HG03045 (cell line): Measurements from ENCODE around the gene RAB20.
"Not testable (repeated sequence)": the region's sequence is repeated elsewhere in the genome, so short reads cannot be mapped to it uniquely, and the experiment has no call there.

ENCODE experiments used
- ATAC-seq: cut with Tn5 transposase; IDR thresholded peaks from one replicate; pipeline ENCODE4 v1.9.1; 2021; ENCODE audit warnings: mild to moderate bottlenecking, moderate library complexity; ENCODE audit not compliant: unreplicated experiment

RAB20 gene

GRCh38 chr13:110555601-110556223 lies 5.8 kb downstream of the RAB20 start:
- ATAC-seq, result no peak

DNA sequence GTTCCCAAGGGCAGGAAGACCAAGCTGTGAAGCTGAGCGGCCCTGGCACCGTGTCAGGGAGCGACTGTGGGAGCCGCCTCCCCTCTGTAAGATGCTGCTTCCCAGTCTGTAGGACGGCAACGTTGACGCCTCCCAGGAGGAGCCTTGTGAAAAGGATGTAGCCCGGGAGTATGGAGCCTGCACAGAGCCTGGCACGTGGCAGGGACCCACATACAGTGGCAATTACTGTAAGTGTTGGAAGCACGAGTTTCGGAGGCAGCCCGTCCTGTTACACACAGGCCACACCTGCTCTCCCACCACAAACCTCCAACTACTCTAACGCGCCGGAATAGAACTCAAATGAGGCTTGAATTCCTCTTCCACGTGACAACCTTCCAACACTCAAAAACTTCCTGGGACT lies 6.6 kb downstream of the RAB20 start:
- no peak for ATAC-seq

DNA sequence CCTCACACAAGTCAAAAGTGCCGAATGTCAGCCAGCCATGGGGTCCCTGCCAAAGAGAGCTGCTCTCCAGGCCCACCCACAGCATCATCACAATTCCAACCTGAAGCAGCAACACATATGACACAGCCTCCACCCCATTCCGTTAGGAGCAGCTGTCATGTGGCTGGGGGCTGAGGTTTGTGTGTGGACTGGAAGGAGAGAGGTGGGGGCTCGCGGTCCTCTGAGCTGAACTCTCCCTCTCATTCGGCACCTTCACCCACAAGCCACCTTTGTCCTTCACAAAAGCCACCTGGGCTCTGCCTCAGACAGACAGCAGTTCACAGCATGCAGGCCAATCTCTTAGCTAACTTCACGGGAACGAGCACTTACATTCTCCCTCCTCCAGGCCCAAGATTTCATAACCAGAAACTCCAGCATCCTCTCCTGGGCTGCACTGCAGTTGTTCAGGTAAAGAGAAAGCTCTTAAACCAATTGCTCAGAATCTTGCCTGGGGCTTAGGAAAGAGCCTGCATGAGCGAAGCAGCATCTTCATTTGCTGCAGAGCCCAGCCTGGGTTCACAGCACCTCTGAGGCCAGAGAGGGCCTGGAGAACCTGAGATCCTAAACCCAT lies 7.2 kb downstream of the RAB20 start:
- no peak for ATAC-seq

DNA sequence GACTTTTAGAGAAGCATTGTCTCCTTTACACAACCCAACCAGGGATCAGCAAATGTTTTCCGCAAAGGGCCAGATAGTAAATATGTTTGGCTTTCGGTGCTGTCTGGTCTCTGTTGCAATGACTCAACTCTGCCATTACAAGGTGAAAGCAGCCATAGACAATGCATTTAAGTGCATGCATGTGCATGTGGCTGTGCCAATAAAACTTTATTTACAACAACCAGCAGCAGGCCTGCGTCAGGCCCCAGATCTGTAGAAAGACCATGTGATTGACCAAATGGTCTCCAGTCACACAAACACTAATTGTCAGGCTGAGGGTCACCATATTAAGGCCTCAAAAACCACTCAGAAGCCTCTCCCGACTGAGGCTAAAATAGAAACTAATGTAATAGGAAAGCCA lies 8.1 kb downstream of the RAB20 start:
- ATAC-seq, result no peak

- ATAC-seq, result no peak
These were observed 8.8 kb downstream of the RAB20 start for GRCh38 chr13:110552767-110553166.

GRCh38 chr13:110551284-110551683 lies 10.2 kb downstream of the RAB20 start:
- no peak for ATAC-seq

- no peak for ATAC-seq
These were observed 11.7 kb downstream of the RAB20 start for GRCh38 chr13:110549795-110550160.

GRCh38 chr13:110548891-110549794 lies 12.4 kb downstream of the RAB20 start:
- no peak for ATAC-seq

- no peak for ATAC-seq
These were observed 14.6 kb downstream of the RAB20 start for GRCh38 chr13:110546926-110547325.

DNA sequence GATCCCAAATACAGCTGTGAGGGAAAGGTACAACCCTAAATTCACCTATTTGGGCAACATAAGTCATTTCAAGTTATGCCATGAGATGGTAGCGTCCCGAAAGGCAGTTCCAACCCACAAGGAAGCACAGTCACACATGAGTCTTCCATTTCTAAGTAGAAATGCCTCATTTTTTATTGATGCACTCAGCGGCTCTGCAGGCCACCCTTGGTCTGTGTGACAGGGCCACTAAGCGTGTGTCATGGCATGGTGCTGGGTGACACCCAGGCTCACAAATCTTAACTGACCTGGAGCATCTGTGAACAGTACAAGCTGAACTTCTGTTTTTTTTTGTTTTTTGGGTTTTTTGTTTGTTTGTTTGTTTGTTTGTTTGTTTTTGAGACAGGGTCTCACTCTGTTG lies 15.1 kb downstream of the RAB20 start:
- no peak for ATAC-seq

GRCh38 chr13:110542169-110542796 lies 19.2 kb downstream of the RAB20 start:
- no peak for ATAC-seq

- no peak for ATAC-seq
These were observed 20.0 kb downstream of the RAB20 start for GRCh38 chr13:110541526-110541920.

DNA sequence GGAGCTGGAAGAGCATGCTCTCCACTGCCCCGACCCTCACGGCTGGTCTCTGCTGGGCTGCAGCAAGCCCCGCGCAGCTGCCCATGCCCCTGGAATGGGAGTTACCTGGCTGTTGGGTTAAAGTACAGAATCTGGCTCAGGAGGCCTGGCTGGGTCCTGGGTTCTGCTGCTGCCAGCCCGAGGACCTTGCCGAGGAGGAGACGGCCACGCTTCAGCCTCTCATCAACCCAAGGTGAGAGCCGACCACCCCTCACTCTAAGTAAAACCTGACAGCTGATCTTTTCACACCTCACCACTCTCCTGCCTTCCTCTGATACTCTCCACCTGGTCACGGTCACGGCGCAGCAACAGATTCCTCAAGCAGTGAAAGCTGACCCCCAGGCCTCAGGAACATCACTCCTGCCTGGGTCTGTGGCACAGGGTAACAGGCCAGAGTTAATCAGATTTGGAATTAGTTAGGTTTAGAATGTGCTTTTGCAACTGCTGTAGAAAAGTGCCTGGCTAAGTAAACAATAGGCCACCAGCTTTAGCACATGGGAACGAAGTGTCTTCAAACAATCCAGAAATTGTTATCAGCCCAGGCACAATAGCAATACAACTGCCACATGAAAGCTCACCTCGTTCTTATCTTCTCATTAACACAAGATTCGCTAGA lies 20.5 kb downstream of the RAB20 start:
- ATAC-seq, result no peak

- ATAC-seq, result no peak
These were observed 21.6 kb downstream of the RAB20 start for GRCh38 chr13:110539894-110540293.

GRCh38 chr13:110538632-110539031 lies 22.9 kb downstream of the RAB20 start:
- no peak for ATAC-seq

DNA sequence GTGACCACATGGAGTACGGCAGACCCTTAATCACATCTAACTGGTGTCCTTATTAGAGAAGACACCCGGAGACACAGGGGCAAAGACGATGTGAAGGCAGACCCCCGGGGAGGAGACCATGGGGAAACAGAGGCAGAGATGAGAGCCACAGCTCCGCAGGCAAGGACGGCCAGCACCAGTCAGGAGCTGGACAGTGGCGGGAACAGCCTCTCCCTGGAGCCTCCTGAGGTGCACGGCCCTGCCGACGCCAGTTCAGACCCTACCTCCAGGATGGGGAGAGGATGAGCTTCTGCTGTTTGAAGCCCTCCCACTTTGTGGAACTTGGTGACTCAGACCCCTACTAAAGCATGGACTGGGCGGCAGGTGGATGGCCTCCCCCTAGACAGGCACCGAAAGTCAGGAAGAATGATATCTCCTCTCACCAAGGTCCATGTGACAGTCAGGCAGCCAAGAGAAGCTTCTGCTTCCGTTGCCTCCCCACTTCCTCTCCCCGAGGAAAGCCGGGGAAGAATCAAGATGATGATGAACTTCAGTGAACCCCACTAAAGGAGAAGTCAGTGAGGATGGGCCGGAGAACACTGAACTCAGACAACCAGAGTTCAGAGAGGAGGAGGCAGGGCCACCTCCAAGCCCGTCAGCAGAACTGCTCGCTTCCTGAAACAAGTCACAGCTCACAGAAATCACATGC lies 25.4 kb downstream of the RAB20 start:
- ATAC-seq, result no peak

DNA sequence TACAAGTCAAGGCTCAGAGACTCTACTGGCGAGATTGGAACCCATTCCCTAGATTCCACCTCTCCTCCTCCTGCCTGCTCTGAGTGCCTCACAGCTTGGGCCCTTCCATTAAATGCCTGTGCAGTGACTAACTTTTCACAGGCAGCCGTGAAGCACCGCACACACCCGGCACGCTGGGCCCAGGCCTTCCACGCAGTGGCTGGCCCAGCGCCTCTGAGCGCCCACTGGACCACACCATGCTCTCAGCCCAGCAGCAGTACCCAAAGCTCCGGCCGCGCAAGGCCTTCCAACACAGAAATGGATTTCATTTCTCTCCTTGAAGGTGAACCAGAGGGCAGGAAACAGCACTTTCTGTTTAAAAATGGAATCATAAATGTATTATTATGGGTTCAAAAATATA lies 26.0 kb downstream of the RAB20 start:
- no peak for ATAC-seq

DNA sequence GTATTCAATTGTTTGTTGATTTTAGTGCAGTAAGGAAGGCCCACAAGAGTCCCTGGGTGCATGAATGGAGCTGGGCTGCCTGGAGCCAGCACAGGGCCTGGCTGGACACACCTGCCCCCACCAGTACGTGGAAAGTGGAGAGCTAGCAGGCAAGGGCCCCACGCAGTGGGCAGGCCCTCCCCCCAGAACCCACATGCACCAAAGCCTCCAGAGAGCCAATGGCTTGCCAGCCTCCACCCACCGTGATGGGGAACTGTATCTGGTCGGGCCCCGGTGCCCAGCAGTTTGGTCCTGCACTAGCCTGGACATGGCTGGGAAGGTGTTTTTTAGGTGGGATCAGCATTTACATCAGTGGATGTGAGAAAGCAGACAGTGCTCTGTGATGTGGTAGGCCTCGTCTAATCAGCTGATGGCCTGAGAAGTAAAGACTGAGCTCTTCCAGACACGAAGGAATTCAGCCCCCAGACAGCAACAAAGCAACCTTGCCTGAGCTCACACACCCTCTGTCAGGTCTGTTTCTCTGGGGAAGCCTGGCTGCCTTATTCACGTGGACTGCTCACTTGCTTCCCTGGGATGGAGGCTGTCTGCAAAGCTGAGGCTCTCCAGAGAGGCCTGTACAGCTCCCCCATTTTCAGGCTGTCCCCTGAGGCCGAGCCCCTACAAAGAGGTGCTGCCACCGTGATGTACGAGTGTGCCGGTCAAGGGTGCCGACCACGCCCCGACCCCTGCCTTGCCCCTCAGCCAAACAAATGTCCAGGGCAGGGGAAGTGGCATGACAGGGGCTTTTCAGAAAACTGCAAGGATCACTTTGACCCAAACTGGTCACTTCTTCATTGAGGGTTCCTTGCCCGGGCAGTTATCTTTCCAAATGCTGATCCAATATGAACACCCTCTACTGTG lies 27.5 kb downstream of the RAB20 start:
- no peak for ATAC-seq

DNA sequence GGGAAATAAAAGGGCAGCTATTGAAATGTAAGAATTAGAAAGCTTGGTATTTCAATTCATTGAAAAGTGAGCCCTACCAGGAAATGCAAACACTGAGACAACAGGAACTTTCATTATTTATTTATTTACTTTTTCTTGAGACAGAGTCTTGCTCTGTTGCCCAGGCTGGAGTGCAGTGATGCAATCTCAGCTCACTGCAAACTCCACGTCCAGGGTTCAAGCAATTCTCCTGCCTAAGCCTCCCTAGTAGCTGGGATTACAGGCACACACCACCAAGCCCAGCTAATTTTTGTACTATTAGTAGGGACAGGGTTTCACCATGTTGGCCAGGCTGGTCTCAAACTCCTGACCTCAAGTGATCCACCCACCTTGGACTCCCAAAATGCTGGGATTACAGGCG lies 29.3 kb downstream of the RAB20 start:
- ATAC-seq, result not testable (repeated sequence)
